Measurements from ENCODE around the gene SLC35G3.

DNA sequence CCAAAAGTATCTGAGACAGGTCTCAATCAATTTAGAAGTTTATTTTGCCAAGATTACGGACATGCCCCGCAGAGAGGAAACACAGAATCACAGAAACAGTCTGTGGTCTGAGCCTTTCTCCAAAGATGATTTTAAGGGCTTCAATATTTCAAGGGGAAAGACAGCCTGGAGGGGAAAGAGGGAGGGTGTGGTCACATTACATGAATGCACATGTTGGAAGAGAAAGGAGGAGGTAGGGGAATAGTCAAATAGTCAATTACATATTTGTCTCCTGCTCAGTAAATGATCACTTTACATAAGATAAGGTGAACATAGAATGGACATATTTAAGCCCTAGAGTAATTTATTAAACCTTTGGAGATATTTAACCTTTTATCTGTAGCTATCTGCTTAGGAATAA is 34.3 kb downstream of the SLC35G3 start:
- TF ChIP-seq, protein P1, sequence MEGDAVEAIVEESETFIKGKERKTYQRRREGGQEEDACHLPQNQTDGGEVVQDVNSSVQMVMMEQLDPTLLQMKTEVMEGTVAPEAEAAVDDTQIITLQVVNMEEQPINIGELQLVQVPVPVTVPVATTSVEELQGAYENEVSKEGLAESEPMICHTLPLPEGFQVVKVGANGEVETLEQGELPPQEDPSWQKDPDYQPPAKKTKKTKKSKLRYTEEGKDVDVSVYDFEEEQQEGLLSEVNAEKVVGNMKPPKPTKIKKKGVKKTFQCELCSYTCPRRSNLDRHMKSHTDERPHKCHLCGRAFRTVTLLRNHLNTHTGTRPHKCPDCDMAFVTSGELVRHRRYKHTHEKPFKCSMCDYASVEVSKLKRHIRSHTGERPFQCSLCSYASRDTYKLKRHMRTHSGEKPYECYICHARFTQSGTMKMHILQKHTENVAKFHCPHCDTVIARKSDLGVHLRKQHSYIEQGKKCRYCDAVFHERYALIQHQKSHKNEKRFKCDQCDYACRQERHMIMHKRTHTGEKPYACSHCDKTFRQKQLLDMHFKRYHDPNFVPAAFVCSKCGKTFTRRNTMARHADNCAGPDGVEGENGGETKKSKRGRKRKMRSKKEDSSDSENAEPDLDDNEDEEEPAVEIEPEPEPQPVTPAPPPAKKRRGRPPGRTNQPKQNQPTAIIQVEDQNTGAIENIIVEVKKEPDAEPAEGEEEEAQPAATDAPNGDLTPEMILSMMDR (IDR thresholded peaks at IDR 0.05; ENCODE audit: poor library complexity), result no peak
- TF ChIP-seq EZH2phosphoT487 (IDR thresholded peaks at IDR 0.05; ENCODE audit: low read depth, severe bottlenecking, unreplicated experiment) (no peak), EZH2 (IDR thresholded peaks at IDR 0.05; ENCODE audit: borderline replicate concordance) (no peak)

Measured in hepatocyte (in vitro differentiated cells).